ENCODE measurements around the gene GTF2A2. TPM values are rescaled to one million over a fixed set of nuclear protein-coding genes. Genes with fewer than 3 reads are reported as not detected.

Gene GTF2A2
- total and polyA plus RNA-seq, 10 of the 15 experiments (the other 5 are each of a cell fraction or from before 2014, with no cell fraction given): 89.2 to 565 (median 137) TPM

GRCh38 chr15:59646277-59646676 is 11.0 kb downstream of the GTF2A2 start:
- ATAC-seq: no peak
- H4K20me1 ChIP-seq (ENCODE audit: control insufficient read depth, insufficient read depth): no peaks in the 10 kb centered on the region
- ChIA-PET RAD21 (ENCODE audit: unreplicated experiment) (no interaction called here), CTCF (interaction anchor here (0.6 to 10.5 kb wide), 3 partner anchors 20 to 114 kb away, joined by 3 to 71 read pairs (median 4); no protein-coding TSS in a partner anchor), SMC1A (ENCODE audit: uncharacterized antibody, unreplicated experiment) (interaction anchor here (0.5 to 1.9 kb wide), 3 partner anchors 11 to 394 kb away, joined by 3 to 6 read pairs (median 4); partner anchors contain the start of gene GTF2A2), POLR2A (interaction anchor here (0.6 kb wide), 1 partner anchor 23 kb away, joined by 3 read pairs; no protein-coding TSS in a partner anchor)
- no peak for FAIRE-seq
- TF ChIP-seq REST (IDR thresholded peaks at IDR 0.05; ENCODE audit: low read depth, low read length) (no peak), SUZ12 (IDR thresholded peaks at IDR 0.05; ENCODE audit: unreplicated experiment) (no peak), RAD51 (IDR thresholded peaks at IDR 0.05) (no peak), EED (IDR thresholded peaks at IDR 0.05; ENCODE audit: low read depth) (no peak), ZNF217 (IDR thresholded peaks at IDR 0.05) (no peak), KLF5 (IDR thresholded peaks at IDR 0.05; ENCODE audit: partially characterized antibody) (no peak), TCF3 (IDR thresholded peaks at IDR 0.05; ENCODE audit: borderline replicate concordance, insufficient read depth, low read depth, low read length) (no peak), SKIL (IDR thresholded peaks at IDR 0.05; ENCODE audit: low read depth, poor library complexity, severe bottlenecking) (no peak), LARP7 (IDR thresholded peaks at IDR 0.05) (no peak), ZNF687 (IDR thresholded peaks at IDR 0.05) (no peak), MTA2 (IDR thresholded peaks at IDR 0.05; ENCODE audit: low read depth) (no peak), SIX5 (IDR thresholded peaks at IDR 0.05; ENCODE audit: low read depth, low read length, severe bottlenecking) (no peak), SMC3 (IDR thresholded peaks at IDR 0.05; ENCODE audit: borderline replicate concordance, low read length) (no peak), POU2F2 (IDR thresholded peaks at IDR 0.05; ENCODE audit: borderline replicate concordance, low read depth, low read length) (no peak), TARDBP (IDR thresholded peaks at IDR 0.05; ENCODE audit: borderline replicate concordance) (no peak)
- DNase-seq (ENCODE audit: low read depth, low spot score): no peak
- in situ Hi-C loops (cut with MboI): no loop called here
- H3K9me3 ChIP-seq (replicated peaks; ENCODE audit: control insufficient read depth, insufficient read depth, low read length): no peaks in the 10 kb centered on the region
- no peaks in the 10 kb centered on the region for H3K79me2 ChIP-seq (ENCODE audit: control insufficient read depth, insufficient read depth, low read length)
- 100% methylated on average over 1 of the region's 1 CpG for WGBS (ENCODE audit: insufficient coverage, insufficient replicate concordance, low lambda C conversion rate, missing lambda C conversion rate)
- intact Hi-C loops (cut with micrococcal nuclease; ENCODE audit: unreplicated experiment): no loop called here
- no peak overlapping the region for H3K27ac ChIP-seq (ENCODE audit: control insufficient read depth, insufficient read depth)
- BruUV-seq (replicated peaks): no TSS peak
- no peak overlapping the region for H3K4me3 ChIP-seq
- H3K9ac ChIP-seq (ENCODE audit: control insufficient read depth, insufficient read depth, low read length): no peak overlapping the region
- H2AFZ ChIP-seq (ENCODE audit: control insufficient read depth, low read depth, low read length): no peak overlapping the region
- H3K4me1 ChIP-seq (ENCODE audit: control insufficient read depth, insufficient read depth, low read length): no peaks in the 10 kb centered on the region
- no peaks in the 10 kb centered on the region for H3K27me3 ChIP-seq (replicated peaks in 1 of 2; ENCODE audit: control insufficient read depth in 2 of 2, insufficient read depth in 2 of 2, low read length in 1 of 2)
- no peak overlapping the region for H3K4me2 ChIP-seq (ENCODE audit: control insufficient read depth, insufficient read depth)
- H3K36me3 ChIP-seq (ENCODE audit: control insufficient read depth in 2 of 2, insufficient read depth in 2 of 2, low read length in 1 of 2): peaks cover 1 to 27% of the 10 kb centered on the region in 2 experiments
